ENCODE measurements around the gene KCNH8. TPM values are rescaled to one million over a fixed set of nuclear protein-coding genes. Genes with fewer than 3 reads are reported as not detected.

The KCNH8 gene
- total RNA-seq, 1 donor from 2014 or later: not detected

DNA sequence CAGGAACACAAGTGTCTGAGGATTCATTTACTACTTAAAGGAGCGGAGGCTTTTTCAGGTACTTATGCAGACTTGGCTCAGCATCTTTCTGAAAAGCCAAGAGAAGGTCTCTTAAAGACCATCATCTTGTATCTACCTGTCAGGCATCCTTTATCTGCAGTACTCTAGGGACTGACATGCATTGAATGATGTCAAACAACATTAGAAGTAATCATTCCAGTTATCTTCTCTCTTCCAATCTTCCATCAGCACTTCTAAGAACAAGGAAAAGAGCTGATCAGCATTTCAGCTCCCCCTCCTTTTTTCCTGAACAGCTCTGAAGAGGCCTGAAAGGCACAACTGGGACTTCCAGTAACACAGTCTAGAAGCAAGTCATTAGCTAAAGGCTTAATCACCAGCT is 214.8 kb downstream of the KCNH8 start:
- no peak for DNase-seq (ENCODE audit: low spot score)

DNA sequence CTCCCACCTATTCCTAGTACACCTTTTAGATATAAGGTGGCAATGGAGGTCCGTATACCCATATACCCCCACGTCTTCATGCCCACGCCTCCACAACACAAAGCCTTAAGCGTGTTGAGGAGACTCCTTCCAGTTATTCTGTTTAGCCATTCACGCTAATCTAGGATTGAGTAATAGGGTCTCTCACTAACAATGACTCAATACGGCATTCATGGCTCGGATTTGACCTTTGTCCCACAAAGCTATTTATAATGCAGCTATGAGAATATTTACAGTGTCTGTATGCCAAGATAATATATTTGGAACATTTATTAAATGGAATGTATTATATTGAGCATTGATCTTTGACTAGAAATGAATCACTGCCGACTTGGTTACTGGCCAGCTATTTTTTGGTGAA is 215.8 kb downstream of the KCNH8 start:
- DNase-seq (ENCODE audit: low spot score): no peak

DNA sequence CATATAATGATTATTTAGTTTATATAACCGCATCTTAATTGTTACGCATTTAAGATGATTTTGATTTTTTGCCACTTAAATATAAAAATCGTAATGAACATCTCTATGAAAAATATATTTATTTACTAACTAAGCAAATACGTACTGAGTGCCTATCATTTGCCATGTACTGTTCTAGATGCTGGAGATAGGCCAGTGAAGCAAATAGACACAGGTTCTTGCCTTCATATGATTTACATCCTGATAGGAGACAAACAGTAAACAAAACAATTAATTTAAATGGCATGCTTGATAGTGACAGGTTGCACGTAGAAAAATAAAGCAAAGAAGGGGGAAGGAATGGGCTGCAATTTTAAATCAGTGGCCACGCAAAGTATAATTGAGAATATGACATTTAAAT is 217.2 kb downstream of the KCNH8 start:
- no peak for DNase-seq (ENCODE audit: low spot score)

DNA sequence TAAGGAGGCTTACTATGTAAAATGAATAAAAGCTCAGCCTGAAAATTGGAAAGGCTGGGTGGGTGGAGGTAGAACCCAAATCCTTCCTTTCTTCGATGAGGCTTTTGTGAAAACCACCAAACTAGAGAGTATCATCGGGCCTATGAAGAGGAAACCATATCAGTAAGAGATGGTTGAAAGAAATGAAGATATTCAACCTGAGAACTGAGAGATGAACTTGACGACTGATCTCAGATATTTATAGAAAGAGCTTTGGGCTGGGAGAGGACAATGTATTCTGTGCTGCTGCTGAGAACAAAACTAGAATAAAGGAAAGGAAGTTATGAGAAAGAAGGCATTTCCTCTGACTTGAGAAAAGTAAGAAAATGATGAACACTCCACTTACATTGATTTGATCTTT is 236.6 kb downstream of the KCNH8 start:
- no peak for DNase-seq (ENCODE audit: low spot score)

GRCh38 chr3:19392150-19392549 is 243.8 kb downstream of the KCNH8 start:
- no peak for DNase-seq (ENCODE audit: low spot score)

GRCh38 chr3:19394946-19395345 is 246.6 kb downstream of the KCNH8 start:
- DNase-seq (ENCODE audit: low spot score): no peak

DNA sequence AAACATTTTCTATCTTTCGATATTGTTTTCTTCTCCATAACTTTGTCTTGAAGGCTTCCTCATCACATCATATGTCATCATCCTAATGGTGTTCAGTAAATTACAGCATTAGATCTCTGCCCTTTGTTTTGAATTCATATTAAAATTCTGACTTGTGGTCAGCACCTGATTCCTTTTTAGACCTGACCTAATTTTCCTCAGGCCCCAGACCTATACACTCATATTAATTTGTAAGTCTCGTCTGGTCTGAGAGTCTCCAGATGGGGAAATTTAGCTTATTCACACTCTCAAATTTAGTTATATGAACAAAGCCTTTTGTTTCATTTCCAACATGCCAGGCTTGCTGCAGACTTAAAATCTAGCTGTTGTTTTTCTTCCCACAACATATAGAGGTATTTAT is 248.4 kb downstream of the KCNH8 start:
- DNase-seq (ENCODE audit: low spot score): no peak

GRCh38 chr3:19399356-19399755 is 251.0 kb downstream of the KCNH8 start:
- DNase-seq (ENCODE audit: low spot score): no peak

GRCh38 chr3:19399836-19400235 is 251.5 kb downstream of the KCNH8 start:
- DNase-seq (ENCODE audit: low spot score): no peak

- no peak for DNase-seq (ENCODE audit: low spot score)
These were observed 271.8 kb downstream of the KCNH8 start for GRCh38 chr3:19420159-19420558.

DNA sequence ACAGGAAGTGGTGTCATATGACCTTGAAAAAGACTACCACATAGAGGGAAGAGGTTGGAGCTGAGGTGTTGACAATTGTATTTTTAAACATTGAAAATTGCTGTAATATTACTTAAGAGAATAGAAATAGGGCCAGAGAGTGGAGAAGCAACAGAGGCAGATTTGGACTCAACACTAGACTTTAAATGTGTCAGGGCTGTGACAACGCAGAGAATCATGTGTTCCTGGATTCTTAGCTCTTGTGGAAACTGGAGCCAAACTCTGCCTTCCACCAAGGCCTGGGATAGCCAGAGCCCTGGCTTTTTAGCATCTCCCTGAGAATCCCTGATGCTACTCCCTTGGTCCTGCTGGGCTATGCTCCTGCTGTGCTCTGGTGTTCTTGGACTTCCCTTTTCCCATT is 277.5 kb downstream of the KCNH8 start:
- DNase-seq (ENCODE audit: low spot score): no peak

GRCh38 chr3:19427422-19428149 is 279.3 kb downstream of the KCNH8 start:
- no peak for DNase-seq (ENCODE audit: low spot score)

DNA sequence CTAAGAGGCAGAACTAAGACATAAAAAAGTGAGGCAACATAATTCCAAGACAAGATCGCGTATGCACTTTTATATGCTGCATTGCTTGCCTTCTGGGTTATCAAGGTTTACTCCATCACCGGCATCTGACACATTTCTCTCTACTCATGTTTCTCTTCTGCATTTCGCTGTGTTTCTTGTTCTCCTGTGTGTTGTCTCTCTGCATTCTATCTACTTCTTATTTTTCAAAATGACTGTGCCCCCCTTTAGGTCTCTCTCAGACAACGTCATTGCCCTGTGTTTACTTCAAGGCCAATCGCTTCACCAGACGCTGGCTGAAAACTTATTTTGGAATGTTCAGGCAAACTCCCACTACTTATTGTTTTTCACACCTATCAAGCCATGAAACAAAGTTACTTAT is 280.4 kb downstream of the KCNH8 start:
- DNase-seq (ENCODE audit: low spot score): no peak

- no peak for DNase-seq (ENCODE audit: low spot score)
These were observed 284.4 kb downstream of the KCNH8 start for GRCh38 chr3:19432669-19433068.

- no peak for DNase-seq (ENCODE audit: low spot score)
These were observed 288.4 kb downstream of the KCNH8 start for GRCh38 chr3:19436746-19437145.

DNA sequence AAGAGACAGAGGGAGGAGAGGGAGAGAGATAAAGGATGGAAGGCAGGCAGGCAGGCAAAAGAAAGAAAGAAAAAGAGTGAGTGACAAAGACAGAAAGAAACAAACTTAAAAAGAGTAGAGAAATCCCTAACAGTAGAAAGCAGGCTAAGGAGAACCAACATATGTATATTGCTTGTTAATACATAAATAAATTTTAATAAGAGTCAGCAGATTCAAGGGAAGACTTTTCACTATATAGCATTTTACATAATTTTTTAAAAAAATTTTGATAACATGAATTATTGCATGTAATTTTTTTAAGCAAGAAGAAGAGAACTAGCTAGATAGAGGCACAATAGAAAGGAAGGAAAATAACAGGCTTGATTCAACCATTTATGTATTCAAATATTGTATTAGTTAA is 291.6 kb downstream of the KCNH8 start:
- no peak for DNase-seq (ENCODE audit: low spot score)

DNA sequence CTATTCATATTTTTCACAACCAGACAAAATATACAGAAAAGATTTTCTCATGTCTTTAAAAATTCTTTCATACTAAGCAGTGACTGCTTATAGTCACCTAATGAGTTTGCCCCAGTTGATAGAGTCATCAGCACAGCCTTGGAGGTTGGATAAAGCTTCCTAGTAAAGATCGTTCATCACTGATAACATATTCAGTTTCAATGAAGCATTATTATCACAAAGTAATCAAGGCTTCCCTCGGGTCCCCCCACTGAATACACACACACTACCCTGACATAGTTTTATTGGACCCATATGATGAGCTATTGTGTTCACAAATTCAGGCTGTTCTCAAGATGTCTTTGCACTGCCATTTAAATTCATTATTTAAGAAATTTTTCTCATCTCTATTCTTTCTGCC is 297.8 kb downstream of the KCNH8 start:
- DNase-seq (ENCODE audit: low spot score): no peak

DNA sequence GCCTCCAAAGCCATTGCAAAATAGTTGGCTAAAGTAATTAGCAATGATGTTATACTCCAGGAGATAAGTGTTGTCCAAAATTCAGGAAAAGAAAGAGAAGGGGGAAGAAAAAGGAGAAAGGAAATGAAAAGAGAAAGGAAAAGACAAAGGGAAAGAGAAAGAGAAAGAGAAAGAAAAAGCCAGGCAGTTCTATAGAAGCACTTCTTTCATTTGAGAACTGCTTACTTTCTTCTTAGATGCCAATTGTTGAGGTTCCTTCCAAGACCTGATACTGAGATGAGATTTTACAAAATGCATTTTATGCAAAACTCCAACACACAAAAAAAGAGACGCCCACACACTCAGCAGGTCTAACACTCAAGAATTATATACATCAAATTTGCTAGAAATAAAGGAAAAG is 298.4 kb downstream of the KCNH8 start:
- DNase-seq (ENCODE audit: low spot score): no peak

- DNase-seq (ENCODE audit: low spot score): no peak
These were observed 307.2 kb downstream of the KCNH8 start for GRCh38 chr3:19455546-19455945.

DNA sequence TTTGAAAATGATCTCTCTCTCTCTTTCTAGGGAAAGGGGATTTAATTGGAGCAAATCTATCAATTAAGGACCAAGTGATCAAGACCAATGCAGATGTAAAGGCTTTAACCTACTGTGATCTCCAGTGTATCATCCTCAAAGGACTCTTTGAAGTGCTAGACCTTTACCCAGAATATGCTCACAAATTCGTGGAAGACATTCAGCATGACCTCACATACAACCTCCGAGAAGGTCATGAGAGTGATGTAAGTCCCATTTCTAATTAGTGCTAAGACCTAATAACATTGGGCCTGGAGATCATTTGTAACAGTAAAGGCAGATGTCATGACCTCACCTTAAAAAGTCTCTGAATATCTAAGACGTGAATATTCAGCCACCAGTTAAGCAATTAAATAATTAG is 308.4 kb downstream of the KCNH8 start:
- no peak for DNase-seq (ENCODE audit: low spot score)

DNA sequence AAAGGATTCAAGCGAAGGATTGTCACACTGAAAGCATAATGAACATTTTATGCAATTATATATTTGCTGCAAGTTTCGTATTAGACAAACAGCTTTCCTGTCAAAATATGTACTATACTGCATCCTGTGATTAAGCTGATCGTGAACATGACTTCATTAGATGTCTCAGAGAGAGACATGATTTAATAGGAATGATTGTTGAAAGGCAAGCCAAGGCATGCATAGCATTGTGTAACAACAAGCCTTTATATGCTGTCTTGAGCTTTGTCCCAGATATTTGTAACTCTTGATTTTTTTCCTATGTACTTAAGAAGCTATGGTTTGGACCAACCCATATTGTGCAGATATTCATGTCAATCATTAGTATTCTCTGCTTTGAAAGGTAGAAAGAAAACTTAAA is 309.1 kb downstream of the KCNH8 start:
- DNase-seq (ENCODE audit: low spot score): no peak

DNA sequence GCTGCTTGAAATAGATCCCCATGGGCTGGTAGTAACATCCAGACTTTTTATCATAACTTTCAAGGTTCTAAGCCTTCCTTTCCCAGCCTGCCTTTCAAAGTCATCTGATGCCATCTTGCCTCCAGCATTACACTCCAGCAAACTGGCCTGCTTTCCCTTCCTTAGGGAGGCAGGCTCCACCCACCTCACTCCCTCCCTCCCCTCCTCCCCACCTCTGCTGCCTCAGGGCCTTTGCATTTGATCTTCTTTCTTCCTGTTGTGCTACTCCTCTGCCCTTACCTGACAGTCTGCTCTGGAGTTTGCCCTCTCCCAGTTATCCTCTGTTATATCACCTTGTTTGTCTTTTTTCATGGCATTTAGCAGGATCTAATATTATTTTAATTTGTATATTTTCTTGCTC is 319.5 kb downstream of the KCNH8 start:
- DNase-seq (ENCODE audit: low spot score): no peak

DNA sequence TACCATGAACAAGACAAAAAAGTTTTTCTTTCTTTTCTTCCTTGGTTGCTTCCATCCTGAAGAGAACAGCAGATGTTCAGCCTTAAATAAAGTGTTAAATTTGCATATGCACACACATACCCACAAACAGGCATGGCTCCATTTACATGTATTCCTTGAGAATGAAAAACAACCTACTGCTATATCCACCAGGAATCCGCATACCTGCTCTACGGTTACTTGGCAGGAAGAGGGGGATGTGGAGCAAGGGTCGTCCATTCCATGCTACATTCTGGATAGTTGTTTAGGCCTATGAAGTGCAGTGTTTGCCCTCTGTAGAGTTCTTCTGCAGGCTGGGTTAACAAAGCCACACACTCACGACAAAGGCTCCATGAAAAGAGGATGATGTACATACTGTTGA is 322.8 kb downstream of the KCNH8 start:
- no peak for DNase-seq (ENCODE audit: low spot score)
